OCI-LY7 (cell line): ENCODE measurements around the gene ZNRF2. TPM values are rescaled to one million over a fixed set of nuclear protein-coding genes. Genes with fewer than 3 reads are reported as not detected.

Source experiments
- BruUV-seq: library from RNA; stranded (reverse); fragments of 400-500 nt; replicated peaks from 2 replicates; lab custom pipeline; 2021; lab: Mats Ljungman, UMichigan
- CTCF ChIA-PET: fragments of 300-600 bp; sonication (Branson Sonifier 250); formaldehyde crosslinking; loops from one replicate; lab custom pipeline; 2022; ENCODE audit warnings: antibody characterized with exemption; ENCODE audit not compliant: unreplicated experiment; lab: Charles Lee
- POLR2A ChIA-PET: fragments of 300-600 bp; sonication (Branson Sonifier 250); formaldehyde crosslinking; loops from one replicate; lab custom pipeline; 2022; ENCODE audit warnings: antibody characterized with exemption; lab: Charles Lee
- DNase-seq: peaks from one replicate; pipeline ENCODE4 v3.0.0-alpha.2; 2015; ENCODE audit warnings: low spot score
- H2AFZ ChIP-seq: fragments of 200-600 bp; sonication (generic), shearing (Covaris generic); 2 replicates; pipeline ENCODE4 v1.6.1; 2014; ENCODE audit warnings: mild to moderate bottlenecking, antibody characterized with exemption, low read length, moderate library complexity
- H3K27ac ChIP-seq: fragments of 200-600 bp; sonication (generic); 2 replicates; pipeline ENCODE4 v1.5.1; 2014; ENCODE audit warnings: mixed run types, low read depth, mild to moderate bottlenecking, moderate library complexity, low read length, inconsistent platforms; ENCODE audit not compliant: poor library complexity, severe bottlenecking
- H3K36me3 ChIP-seq: fragments of 200-600 bp; sonication (generic); 2 replicates; pipeline ENCODE4 v1.6.1; 2014; ENCODE audit warnings: mild to moderate bottlenecking, antibody characterized with exemption, low read length, moderate library complexity, mixed read lengths; ENCODE audit not compliant: insufficient read depth
- H3K4me1 ChIP-seq: fragments of 200-600 bp; sonication (generic); 2 replicates; pipeline ENCODE4 v1.5.1; 2014; ENCODE audit warnings: mild to moderate bottlenecking, low read length; ENCODE audit not compliant: insufficient read depth, poor library complexity, severe bottlenecking
- H3K4me2 ChIP-seq: fragments of 200-600 bp; sonication (generic); 2 replicates; pipeline ENCODE4 v1.6.1; 2014; ENCODE audit warnings: mild to moderate bottlenecking, low read length
- H3K4me3 ChIP-seq: fragments of 200-600 bp; sonication (generic); 2 replicates; pipeline ENCODE4 v1.5.1; 2014; ENCODE audit warnings: mild to moderate bottlenecking, low read depth, low read length; ENCODE audit not compliant: poor library complexity, severe bottlenecking
- H3K79me2 ChIP-seq: fragments of 200-600 bp; sonication (generic); 2 replicates; pipeline ENCODE4 v1.6.1; 2016; ENCODE audit warnings: low read depth, mild to moderate bottlenecking, low read length, moderate library complexity, mixed read lengths; ENCODE audit not compliant: insufficient read depth
- H3K9me2 ChIP-seq: fragments of 200-600 bp; sonication (generic); 2 replicates; pipeline ENCODE4 v1.6.1; 2016; ENCODE audit warnings: mild to moderate bottlenecking, low read length, mixed read lengths; ENCODE audit not compliant: insufficient read depth
- H3K9me3 ChIP-seq: fragments of 200-600 bp; sonication (generic); 2 replicates; pipeline ENCODE4 v1.6.1; 2014; ENCODE audit warnings: mild to moderate bottlenecking, mixed run types, low read length, mixed read lengths
- H4K20me1 ChIP-seq: fragments of 200-600 bp; sonication (generic); 2 replicates; pipeline ENCODE4 v1.6.1; 2014; ENCODE audit warnings: mild to moderate bottlenecking, antibody characterized with exemption, low read length, moderate library complexity, mixed read lengths; ENCODE audit not compliant: insufficient read depth
- CTCF ChIP-seq: fragments of 200-600 bp; sonication (generic); conservative IDR thresholded peaks from 2 replicates; pipeline ENCODE4 v1.5.1; 2014; ENCODE audit warnings: mild to moderate bottlenecking, antibody characterized with exemption, low read length, moderate library complexity, mixed read lengths
- EZH2phosphoT487 ChIP-seq: fragments of 200-600 bp; sonication (generic); IDR thresholded peaks from 2 replicates; pipeline ENCODE4 v1.6.1; 2018; ENCODE audit warnings: low read depth, borderline replicate concordance, mild to moderate bottlenecking, mixed run types, antibody characterized with exemption, low read length, moderate library complexity, mixed read lengths
- intact Hi-C: fragments of 100-400 bp; cut with micrococcal nuclease; formaldehyde crosslinking; loops from one replicate; pipeline ENCODE4 v1.10.0; 2022; ENCODE audit not compliant: unreplicated experiment
- total RNA-seq, 2 experiments: library from RNA; depleted of rRNA in 1 of 2; stranded (reverse); fragments of >200 nt in 1 of 2; shearing (Covaris generic) in 1 of 2; gene quantifications; 2 replicates each; pipeline ENCODE4 v1.2.3, GENCODE V29; 2014 to 2022

Gene ZNRF2
- total RNA-seq, 2 experiments from 2014 or later: 21.2 to 24.7 TPM

- DNase-seq: no peak
- no TSS peak for BruUV-seq
- ChIA-PET POLR2A (interaction anchor here (0.5 to 1.7 kb wide), 7 partner anchors 9 to 25 kb away, joined by 3 to 5 read pairs (median 4); no protein-coding TSS in a partner anchor), CTCF (interaction anchor here (1.3 kb wide), 1 partner anchor 19 kb away, joined by 4 read pairs; no protein-coding TSS in a partner anchor)
- Histone ChIP-seq H3K79me2 (peaks cover 91% of the 10 kb centered on the region), H3K4me1 (peaks cover 24% of the 10 kb centered on the region), H3K4me2 (0 out of 2 replicates have a peak overlapping the region, but pooled peaks have one; percentile 2), H4K20me1 (peaks cover 11% of the 10 kb centered on the region; the same call in 1 of the 2 replicates), H3K27ac (no peak overlapping the region), H3K9me3 (peaks cover 10% of the 10 kb centered on the region; the same call in 1 of the 2 replicates), H3K9me2 (no peaks in the 10 kb centered on the region), H3K36me3 (peaks cover 4% of the 10 kb centered on the region; the same call in 1 of the 2 replicates), H2AFZ (no peak overlapping the region), H3K4me3 (no peak overlapping the region)
- intact Hi-C loops: no loop called here
- TF ChIP-seq EZH2phosphoT487: no peak
- no peak for TF ChIP-seq CTCF
These were observed 19.1 kb downstream of the ZNRF2 start for GRCh38 chr7:30303312-30304039.

GRCh38 chr7:30304177-30304884 is 19.9 kb downstream of the ZNRF2 start:
- H3K79me2 ChIP-seq: peaks cover 92% of the 10 kb centered on the region
- peaks cover 24% of the 10 kb centered on the region for H3K4me1 ChIP-seq
- CTCF ChIA-PET: interaction anchor here (0.7 to 1.3 kb wide), 2 partner anchors 12 to 18 kb away, joined by 3 to 4 read pairs; no protein-coding TSS in a partner anchor
- peaks cover 10% of the 10 kb centered on the region; the same call in 1 of the 2 replicates for H3K9me3 ChIP-seq
- no TSS peak for BruUV-seq
- H2AFZ ChIP-seq: no peak overlapping the region
- no peak overlapping the region for H3K27ac ChIP-seq
- POLR2A ChIA-PET: interaction anchor here (0.8 to 3.6 kb wide), 10 partner anchors 9 to 46 kb away, joined by 4 to 25 read pairs (median 4); no protein-coding TSS in a partner anchor
- H3K4me2 ChIP-seq: no peak overlapping the region
- no peak overlapping the region for H3K4me3 ChIP-seq
- H3K36me3 ChIP-seq: peaks cover 4% of the 10 kb centered on the region; the same call in 1 of the 2 replicates
- TF ChIP-seq EZH2phosphoT487 (no peak), CTCF (no peak)
- H4K20me1 ChIP-seq: peaks cover 11% of the 10 kb centered on the region; the same call in 1 of the 2 replicates
- DNase-seq: no peak
- intact Hi-C loops: no loop called here
- no peaks in the 10 kb centered on the region for H3K9me2 ChIP-seq
